ENCODE measurements around the gene GPATCH2L. TPM values are rescaled to one million over a fixed set of nuclear protein-coding genes. Genes with fewer than 3 reads are reported as not detected.

GPATCH2L gene
- total RNA-seq, 3 donors from 2014 or later = 45.6 to 74.6 (median 61.6) TPM

DNA sequence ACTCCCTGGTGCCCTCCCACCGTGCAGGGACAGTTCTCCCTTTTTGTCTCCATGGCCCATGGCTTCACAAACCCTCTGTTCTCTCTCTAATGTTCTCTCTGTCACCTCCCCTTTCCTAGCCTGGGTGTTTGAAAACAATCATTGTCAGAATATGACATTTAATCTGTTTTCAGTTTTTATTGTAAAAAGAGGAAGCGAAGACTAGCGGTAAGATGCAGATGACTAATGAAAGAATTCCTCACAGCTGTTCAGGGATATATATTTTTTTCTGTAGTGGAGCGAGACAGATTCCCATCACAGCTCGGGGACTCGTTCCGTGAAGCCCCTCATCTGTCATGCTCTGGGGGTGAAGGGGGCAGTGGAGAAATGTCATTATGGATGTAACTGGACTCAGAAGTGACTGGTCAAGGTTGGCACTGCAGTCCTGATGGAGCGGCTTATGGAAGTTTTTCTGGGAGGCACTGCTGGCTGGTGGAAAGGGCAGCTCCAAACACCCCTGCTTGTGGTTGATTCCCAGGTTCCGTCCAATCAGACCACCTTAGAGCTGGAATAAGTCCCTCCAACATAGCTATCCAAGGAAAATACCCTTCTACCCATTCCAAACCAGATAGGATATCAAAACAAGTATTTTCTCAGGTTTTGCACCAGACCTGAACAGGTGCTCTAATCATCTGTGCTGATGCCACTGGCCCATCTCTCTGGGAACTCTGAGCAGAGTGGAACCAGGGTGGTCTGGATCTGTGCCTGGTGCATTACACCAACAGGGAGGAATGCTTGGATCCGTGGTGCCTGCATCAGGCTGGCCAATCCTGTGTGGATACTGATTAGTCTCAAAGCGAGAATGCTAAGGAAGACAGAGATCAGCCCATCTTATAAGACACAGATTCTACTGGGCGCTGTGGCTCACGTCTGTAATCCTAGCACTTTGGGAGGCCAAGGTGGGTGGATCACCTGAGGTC lies 84.7 kb downstream of the GPATCH2L start:
- intact Hi-C loops (cut with DNase I; ENCODE audit: low total_unique reads) = no loop called here
- Histone ChIP-seq H3K4me1 (no peaks in the 10 kb centered on the region), H3K27ac (no peak overlapping the region), H3K4me3 (no peak overlapping the region), H3K27me3 (no peaks in the 10 kb centered on the region), H3K9me3 (peaks cover 5 to 6% of the 10 kb centered on the region in 2 donors), H3K36me3 (no peaks in the 10 kb centered on the region)
- no peak for DNase-seq (ENCODE audit: low spot score in 2 of 2)
- TF ChIP-seq POLR2AphosphoS5 (IDR thresholded peaks at IDR 0.05) = no peak
- no peak for TF ChIP-seq CTCF (IDR thresholded peaks at IDR 0.05)
- TF ChIP-seq POLR2A (IDR thresholded peaks at IDR 0.05) = no peak

GRCh38 chr14:76237349-76237990 lies 85.7 kb downstream of the GPATCH2L start:
- no peaks in the 10 kb centered on the region for H3K36me3 ChIP-seq
- H3K27ac ChIP-seq = no peak overlapping the region
- H3K4me3 ChIP-seq = no peak overlapping the region
- no peak for DNase-seq (ENCODE audit: low spot score in 2 of 2)
- H3K9me3 ChIP-seq = peaks cover 7 to 11% of the 10 kb centered on the region in 2 donors
- intact Hi-C loops (cut with DNase I; ENCODE audit: low total_unique reads) = no loop called here
- H3K4me1 ChIP-seq = no peaks in the 10 kb centered on the region
- no peaks in the 10 kb centered on the region for H3K27me3 ChIP-seq
- no peak for TF ChIP-seq POLR2A (IDR thresholded peaks at IDR 0.05)
- no peak for TF ChIP-seq CTCF (IDR thresholded peaks at IDR 0.05)
- no peak for TF ChIP-seq POLR2AphosphoS5 (IDR thresholded peaks at IDR 0.05)

GRCh38 chr14:76245097-76245496 lies 93.4 kb downstream of the GPATCH2L start:
- TF ChIP-seq POLR2A (IDR thresholded peaks at IDR 0.05) = no peak
- TF ChIP-seq CTCF (IDR thresholded peaks at IDR 0.05) = no peak
- no peak for TF ChIP-seq POLR2AphosphoS5 (IDR thresholded peaks at IDR 0.05)
- no peaks in the 10 kb centered on the region for H3K27me3 ChIP-seq
- H3K4me1 ChIP-seq = no peaks in the 10 kb centered on the region
- peaks cover 8 to 11% of the 10 kb centered on the region in 2 donors for H3K9me3 ChIP-seq
- H3K27ac ChIP-seq = no peak overlapping the region
- DNase-seq (ENCODE audit: low spot score in 2 of 2) = no peak
- H3K36me3 ChIP-seq = no peaks in the 10 kb centered on the region
- intact Hi-C loops (cut with DNase I; ENCODE audit: low total_unique reads) = no loop called here
- H3K4me3 ChIP-seq = no peak overlapping the region

GRCh38 chr14:76250302-76250701 lies 98.6 kb downstream of the GPATCH2L start:
- Histone ChIP-seq H3K9me3 (no peaks in the 10 kb centered on the region), H3K4me3 (no peak overlapping the region), H3K27me3 (no peaks in the 10 kb centered on the region), H3K36me3 (no peaks in the 10 kb centered on the region), H3K27ac (no peak overlapping the region), H3K4me1 (no peaks in the 10 kb centered on the region)
- intact Hi-C loops (cut with DNase I; ENCODE audit: low total_unique reads) = no loop called here
- no peak for DNase-seq (ENCODE audit: low spot score in 2 of 2)
- TF ChIP-seq POLR2A (IDR thresholded peaks at IDR 0.05) (no peak), CTCF (IDR thresholded peaks at IDR 0.05) (no peak), POLR2AphosphoS5 (IDR thresholded peaks at IDR 0.05) (no peak)

DNA sequence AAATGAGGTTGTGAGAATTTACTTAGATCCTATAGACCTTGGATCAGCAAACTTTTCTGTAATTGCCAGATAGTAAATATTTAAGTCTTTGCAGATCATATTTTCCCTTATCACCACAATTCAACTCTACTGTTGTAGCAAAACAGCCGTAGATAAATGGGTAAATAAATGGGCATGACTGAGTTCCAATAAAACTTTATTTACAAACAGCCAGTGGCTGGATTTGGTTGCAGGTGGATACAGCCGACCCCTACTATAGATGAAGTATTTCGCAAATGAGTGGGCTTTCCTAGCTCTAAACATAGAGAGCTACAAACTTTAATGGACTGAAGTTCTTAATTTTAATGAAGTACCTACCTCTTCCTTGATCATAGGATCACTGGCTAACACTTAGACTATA lies 100.7 kb downstream of the GPATCH2L start:
- H3K9me3 ChIP-seq = no peaks in the 10 kb centered on the region

More for the DNA sequence above, 100.7 kb downstream of the GPATCH2L start:
- intact Hi-C loops (cut with DNase I; ENCODE audit: low total_unique reads) = no loop called here
- Histone ChIP-seq H3K36me3 (no peaks in the 10 kb centered on the region), H3K4me3 (no peak overlapping the region), H3K27me3 (no peaks in the 10 kb centered on the region), H3K27ac (no peak overlapping the region), H3K4me1 (no peaks in the 10 kb centered on the region)
- no peak for DNase-seq (ENCODE audit: low spot score in 2 of 2)
- TF ChIP-seq POLR2AphosphoS5 (IDR thresholded peaks at IDR 0.05) (no peak), CTCF (IDR thresholded peaks at IDR 0.05) (no peak), POLR2A (IDR thresholded peaks at IDR 0.05) (no peak)
